Liver (tissue), 9 donors: ENCODE data around the gene TMEM59. TPM values are rescaled to one million over a fixed set of nuclear protein-coding genes. Genes with fewer than 3 reads are reported as not detected.
"Not testable (repeated sequence)": the region's sequence is repeated elsewhere in the genome, so short reads cannot be mapped to it uniquely, and the experiment has no call there.

Source experiments
- DNase-seq: peaks from one replicate; pipeline ENCODE4 v3.0.0-alpha.2; 2017; ENCODE audit warnings: low spot score
- H3K27ac ChIP-seq, 2 donors: one replicate each; pipeline ENCODE4 v1.7.0; 2013; ENCODE audit warnings: inconsistent platforms in 2 of 2, low read length in 2 of 2, control low read depth in 1 of 2, low read depth in 1 of 2, mild to moderate bottlenecking in 1 of 2
- H3K27me3 ChIP-seq, 4 donors: one replicate each; pipeline versions ENCODE4 v1.6.1 to v1.7.0; 2013; ENCODE audit warnings: low read length in 3 of 4, inconsistent platforms in 1 of 4, mild to moderate bottlenecking in 1 of 4, moderate library complexity in 1 of 4; ENCODE audit not compliant: control insufficient read depth in 4 of 4, insufficient read depth in 4 of 4
- H3K36me3 ChIP-seq, 4 donors: one replicate each; pipeline versions ENCODE4 v1.6.1 to v1.7.0; 2013; ENCODE audit warnings: low read length in 3 of 4, mild to moderate bottlenecking in 3 of 4, low read depth in 1 of 4, moderate library complexity in 1 of 4; ENCODE audit not compliant: control insufficient read depth in 4 of 4, insufficient read depth in 3 of 4
- H3K4me1 ChIP-seq, 4 donors: one replicate each; pipeline versions ENCODE4 v1.6.1 to v1.7.0; 2013; ENCODE audit warnings: low read length in 3 of 4, mild to moderate bottlenecking in 3 of 4, moderate library complexity in 1 of 4; ENCODE audit not compliant: control insufficient read depth in 4 of 4, insufficient read depth in 4 of 4
- H3K4me3 ChIP-seq, 3 donors: one replicate each; pipeline versions ENCODE4 v1.6.1 to v1.7.0; 2013; ENCODE audit warnings: low read length in 3 of 3, control low read depth in 1 of 3, low read depth in 1 of 3, mild to moderate bottlenecking in 1 of 3
- H3K9ac ChIP-seq, 2 donors: one replicate each; pipeline ENCODE4 v1.7.0; 2013; ENCODE audit warnings: low read length in 2 of 2, mild to moderate bottlenecking in 2 of 2, moderate library complexity in 2 of 2, control low read depth in 1 of 2, low read depth in 1 of 2
- H3K9me3 ChIP-seq, 4 donors: one replicate each; pipeline versions ENCODE4 v1.6.1 to v1.7.0; 2013; ENCODE audit warnings: low read length in 3 of 4; ENCODE audit not compliant: control insufficient read depth in 4 of 4
- EGR1 ChIP-seq, 2 donors: IDR thresholded peaks; 2 replicates each; pipeline ENCODE4 v1.6.1; 2016 to 2018; ENCODE audit warnings: antibody characterized with exemption in 2 of 2, low read depth in 2 of 2
- HNF4A ChIP-seq, 2 donors: conservative IDR thresholded peaks; 2 replicates each; pipeline ENCODE4 v1.6.1; 2016; ENCODE audit warnings: antibody characterized with exemption in 2 of 2, mild to moderate bottlenecking in 2 of 2
- HNF4G ChIP-seq: IDR thresholded peaks from 2 replicates; pipeline ENCODE4 v1.6.1; 2016; ENCODE audit warnings: antibody characterized with exemption
- JUND ChIP-seq, 2 donors: IDR thresholded peaks; 2 replicates each; pipeline ENCODE4 v1.6.1; 2016; ENCODE audit warnings: antibody characterized with exemption in 2 of 2
- RAD21 ChIP-seq, 2 donors: IDR thresholded peaks; 2 replicates each; pipeline ENCODE4 v1.6.1; 2016; ENCODE audit warnings: antibody characterized with exemption in 2 of 2, mild to moderate bottlenecking in 2 of 2
- REST ChIP-seq: IDR thresholded peaks from 2 replicates; pipeline ENCODE4 v1.6.1; 2016; ENCODE audit warnings: antibody characterized with exemption, mild to moderate bottlenecking
- TAF1 ChIP-seq: conservative IDR thresholded peaks from 2 replicates; pipeline ENCODE4 v1.6.1; 2016; ENCODE audit warnings: antibody characterized with exemption, mild to moderate bottlenecking
- YY1 ChIP-seq: IDR thresholded peaks from 2 replicates; pipeline ENCODE4 v1.6.1; 2016; ENCODE audit warnings: antibody characterized with exemption, mild to moderate bottlenecking
- WGBS: extraction: QIAGEN DNeasy Blood & Tissue Kit; methylation state at CpG from one replicate; pipeline ENCODE4 v1.1.7; 2013; 5-methylcytosine and 5-hydroxymethylcytosine counted together
- polyA plus RNA-seq, 2 donors: library from polyadenylated mRNA; stranded (reverse) in 1 of 2; unstranded in 1 of 2; fragments of 200-250 nt in 1 of 2; fragments of >200 nt in 1 of 2; fragmentation: Nextera tagmentation in 1 of 2; extraction: Ambion mirVana in 1 of 2; gene quantifications; one replicate each; pipeline versions ENCODE4 v1.2.1 to v1.2.3, GENCODE V29; 2013 to 2015
- total RNA-seq, 2 donors: library from RNA; depleted of rRNA; stranded (reverse); fragments of >200 nt; gene quantifications; one replicate each; pipeline ENCODE4 v1.2.3, GENCODE V29; 2014
- TF ChIP-seq, protein P1 (sequence below): fragments of 150-350 bp; IDR thresholded peaks from 2 replicates; pipeline ENCODE4 v1.5.1; 2017; ENCODE audit warnings: improper control_type of control experiment, low read depth, low read length; ENCODE audit not compliant: missing input control
- donor health status: healthy.
- donor health status: healthy.
- donor health status: healthy.
- donor health status: healthy.
- donor health status: healthy.

Gene TMEM59
- total and polyA plus RNA-seq, 4 donors = 255 to 436 (median 279) TPM

GRCh38 chr1:53995683-53996082 is 57.3 kb downstream of the TMEM59 start (continued):
- no peak for TF ChIP-seq REST
- TF ChIP-seq EGR1 (IDR thresholded peaks at IDR 0.05; ENCODE audit: low read depth in 2 of 2) = no peak
- TF ChIP-seq HNF4A (conservative IDR thresholded peaks at IDR 0.05) = no peak

DNA sequence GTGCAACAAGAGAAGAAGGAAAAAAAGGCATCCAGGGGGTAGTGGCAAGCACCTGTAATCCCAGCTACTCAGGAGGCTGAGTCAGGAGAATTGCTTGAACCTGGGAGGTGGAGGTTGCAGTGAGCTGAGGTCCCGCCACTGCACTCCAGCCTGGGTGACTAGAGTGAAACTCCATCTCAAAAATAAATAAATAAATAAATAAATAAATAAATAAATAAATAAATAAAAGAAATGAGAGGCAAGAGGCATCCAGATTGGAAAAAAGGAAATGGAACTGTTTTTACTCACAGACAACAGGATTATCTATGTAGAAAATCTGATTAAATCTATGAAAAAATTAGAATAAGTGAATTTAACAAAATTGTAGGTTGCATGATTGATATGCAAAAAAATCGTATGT is 58.5 kb downstream of the TMEM59 start:
- not testable (repeated sequence) for H3K27me3 ChIP-seq, DNase-seq, H3K4me1 ChIP-seq, H3K27ac ChIP-seq, H3K36me3 ChIP-seq, H3K4me3 ChIP-seq, H3K9ac ChIP-seq, H3K9me3 ChIP-seq
- 85% methylated on average over 2 of the region's 2 CpGs for WGBS

GRCh38 chr1:53992085-53992874 is 60.7 kb downstream of the TMEM59 start:
- TF ChIP-seq RAD21 (IDR thresholded peaks at IDR 0.05) (peak; percentile 62 to 71), HNF4G (no peak)
- TF ChIP-seq, protein P1, sequence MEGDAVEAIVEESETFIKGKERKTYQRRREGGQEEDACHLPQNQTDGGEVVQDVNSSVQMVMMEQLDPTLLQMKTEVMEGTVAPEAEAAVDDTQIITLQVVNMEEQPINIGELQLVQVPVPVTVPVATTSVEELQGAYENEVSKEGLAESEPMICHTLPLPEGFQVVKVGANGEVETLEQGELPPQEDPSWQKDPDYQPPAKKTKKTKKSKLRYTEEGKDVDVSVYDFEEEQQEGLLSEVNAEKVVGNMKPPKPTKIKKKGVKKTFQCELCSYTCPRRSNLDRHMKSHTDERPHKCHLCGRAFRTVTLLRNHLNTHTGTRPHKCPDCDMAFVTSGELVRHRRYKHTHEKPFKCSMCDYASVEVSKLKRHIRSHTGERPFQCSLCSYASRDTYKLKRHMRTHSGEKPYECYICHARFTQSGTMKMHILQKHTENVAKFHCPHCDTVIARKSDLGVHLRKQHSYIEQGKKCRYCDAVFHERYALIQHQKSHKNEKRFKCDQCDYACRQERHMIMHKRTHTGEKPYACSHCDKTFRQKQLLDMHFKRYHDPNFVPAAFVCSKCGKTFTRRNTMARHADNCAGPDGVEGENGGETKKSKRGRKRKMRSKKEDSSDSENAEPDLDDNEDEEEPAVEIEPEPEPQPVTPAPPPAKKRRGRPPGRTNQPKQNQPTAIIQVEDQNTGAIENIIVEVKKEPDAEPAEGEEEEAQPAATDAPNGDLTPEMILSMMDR = peak; percentile 18
- no peak overlapping the region for H3K9ac ChIP-seq
- no peaks in the 10 kb centered on the region for H3K27me3 ChIP-seq
- no peak for DNase-seq
- no peak overlapping the region for H3K4me3 ChIP-seq
- no peaks in the 10 kb centered on the region for H3K36me3 ChIP-seq
- H3K27ac ChIP-seq = no peak overlapping the region
- H3K9me3 ChIP-seq = no peaks in the 10 kb centered on the region
- H3K4me1 ChIP-seq = no peaks in the 10 kb centered on the region
- 75% methylated on average over 4 of the region's 4 CpGs for WGBS

- whole genome bisulfite sequencing = 89% methylated on average over 2 of the region's 2 CpGs
- DNase-seq = no peak
- TF ChIP-seq TAF1 (no peak), RAD21 (IDR thresholded peaks at IDR 0.05) (no peak), YY1 (no peak), JUND (IDR thresholded peaks at IDR 0.05) (no peak)
- TF ChIP-seq, protein P1 = no peak
- Histone ChIP-seq H3K4me3 (no peak overlapping the region), H3K4me1 (peaks cover 0 to 6% (median under 1%) of the 10 kb centered on the region in 4 donors), H3K27me3 (no peaks in the 10 kb centered on the region), H3K36me3 (no peaks in the 10 kb centered on the region), H3K9me3 (no peaks in the 10 kb centered on the region), H3K27ac (no peak overlapping the region), H3K9ac (no peak overlapping the region)
Observed at GRCh38 chr1:53987880-53988279, 65.1 kb downstream of the TMEM59 start.
